GM21515 (cell line): ENCODE data around the gene ACSF3.

Experiments used
- ATAC-seq: cut with Tn5 transposase; IDR thresholded peaks from one replicate; pipeline ENCODE4 v1.9.1; 2021; ENCODE audit not compliant: unreplicated experiment

The ACSF3 gene

GRCh38 chr16:89121691-89122321, 28.2 kb downstream of the ACSF3 start:
- ATAC-seq, result no peak

- ATAC-seq, result no peak
Measured at GRCh38 chr16:89122322-89122851, 28.7 kb downstream of the ACSF3 start.

GRCh38 chr16:89123001-89123830, 29.6 kb downstream of the ACSF3 start:
- no peak for ATAC-seq

GRCh38 chr16:89123831-89124100, 30.1 kb downstream of the ACSF3 start:
- no peak for ATAC-seq

- no peak for ATAC-seq
Measured at GRCh38 chr16:89129378-89129777, 35.7 kb downstream of the ACSF3 start.

- no peak for ATAC-seq
Measured at GRCh38 chr16:89130448-89130847, 36.8 kb downstream of the ACSF3 start.

GRCh38 chr16:89131783-89132182, 38.1 kb downstream of the ACSF3 start:
- ATAC-seq, result no peak

GRCh38 chr16:89132194-89133005, 38.7 kb downstream of the ACSF3 start:
- no peak for ATAC-seq

GRCh38 chr16:89133457-89134127, 39.9 kb downstream of the ACSF3 start:
- ATAC-seq, result no peak

- no peak for ATAC-seq
Measured at GRCh38 chr16:89134269-89134668, 40.6 kb downstream of the ACSF3 start.

- no peak for ATAC-seq
Measured at GRCh38 chr16:89135166-89135565, 41.5 kb downstream of the ACSF3 start.

- no peak for ATAC-seq
Measured at GRCh38 chr16:89135971-89136765, 42.5 kb downstream of the ACSF3 start.

- no peak for ATAC-seq
Measured at GRCh38 chr16:89136931-89137330, 43.3 kb downstream of the ACSF3 start.

- ATAC-seq, result no peak
Measured at GRCh38 chr16:89137666-89138512, 44.2 kb downstream of the ACSF3 start.

- ATAC-seq, result no peak
Measured at GRCh38 chr16:89138513-89138795, 44.8 kb downstream of the ACSF3 start.

- no peak for ATAC-seq
Measured at GRCh38 chr16:89138843-89139520, 45.3 kb downstream of the ACSF3 start.

GRCh38 chr16:89139907-89140361, 46.3 kb downstream of the ACSF3 start:
- ATAC-seq, result no peak

GRCh38 chr16:89140401-89140800, 46.7 kb downstream of the ACSF3 start:
- ATAC-seq, result no peak
